K562 (cell line): ENCODE measurements around the gene ZNF585A. TPM values are rescaled to one million over a fixed set of nuclear protein-coding genes. Genes with fewer than 3 reads are reported as not detected.

Experiments used
- CBX8 ChIP-seq: fragments of 200-600 bp; sonication (generic); IDR thresholded peaks from 2 replicates; pipeline ENCODE4 v1.6.1; 2012; ENCODE audit warnings: borderline replicate concordance, mixed run types, low read depth, mild to moderate bottlenecking, moderate library complexity, mixed read lengths, low read length, control low read depth, inconsistent platforms; ENCODE audit not compliant: poor library complexity, severe bottlenecking; ENCODE audit errors: extremely low read depth
- CC2D1A ChIP-seq: fragments of 450-650 bp; IDR thresholded peaks from 2 replicates; pipeline ENCODE4 v1.6.1; 2017; ENCODE audit warnings: mild to moderate bottlenecking
- CEBPB ChIP-seq: fragments of 450-650 bp; IDR thresholded peaks from 2 replicates; pipeline ENCODE4 v1.6.1; 2016; ENCODE audit warnings: missing genetic modification characterization, missing compliant biosample characterization
- CXXC5 ChIP-seq: fragments of 250-450 bp; sonication (Bioruptor Pico); IDR thresholded peaks from 2 replicates; pipeline ENCODE4 v1.8.0; 2022; ENCODE audit warnings: inconsistent platforms, mild to moderate bottlenecking, moderate library complexity
- E2F6 ChIP-seq, 2 experiments: IDR thresholded peaks; 2 replicates each; pipeline ENCODE4 v1.6.1; 2011; ENCODE audit warnings: borderline replicate concordance in 1 of 2, control low read depth in 1 of 2, low read depth in 1 of 2, low read length in 1 of 2, mild to moderate bottlenecking in 1 of 2, mixed read lengths in 1 of 2, moderate library complexity in 1 of 2; ENCODE audit not compliant: insufficient read depth in 1 of 2, insufficient read length in 1 of 2, poor library complexity in 1 of 2, severe bottlenecking in 1 of 2; ENCODE audit errors: extremely low read depth in 1 of 2
- FOXJ3 ChIP-seq: sonication (generic); formaldehyde crosslinking; IDR thresholded peaks from 2 replicates; pipeline ENCODE4 v1.4.0; 2020; ENCODE audit warnings: mild to moderate bottlenecking, missing genetic modification reagents
- HES1 ChIP-seq: fragments of 450-650 bp; IDR thresholded peaks from 2 replicates; pipeline ENCODE4 v1.6.1; 2016; ENCODE audit warnings: low read depth, mild to moderate bottlenecking, moderate library complexity
- HLTF ChIP-seq: fragments of 450-650 bp; IDR thresholded peaks from 2 replicates; pipeline ENCODE4 v1.6.1; 2016
- KLF1 ChIP-seq: fragments of 450-650 bp; IDR thresholded peaks from 2 replicates; pipeline ENCODE4 v1.6.1; 2016; ENCODE audit warnings: missing genetic modification characterization, missing compliant biosample characterization
- MITF ChIP-seq: IDR thresholded peaks from 2 replicates; pipeline ENCODE4 v1.6.1; 2014; ENCODE audit warnings: antibody characterized with exemption
- NBN ChIP-seq: fragments of 450-650 bp; IDR thresholded peaks from 2 replicates; pipeline ENCODE4 v1.6.1; 2016; ENCODE audit warnings: low read depth, mild to moderate bottlenecking
- NFIX ChIP-seq: fragments of 250-450 bp; sonication (Bioruptor Pico); IDR thresholded peaks from 2 replicates; pipeline ENCODE4 v1.4.0; 2020; ENCODE audit warnings: low read depth, mild to moderate bottlenecking, moderate library complexity
- NR2C1 ChIP-seq, 2 experiments: fragments of 450-650 bp; IDR thresholded peaks; 2 replicates each; pipeline ENCODE4 v1.6.1; 2017; ENCODE audit warnings: mild to moderate bottlenecking in 2 of 2, antibody characterized with exemption in 1 of 2, inconsistent platforms in 1 of 2, missing compliant biosample characterization in 1 of 2, missing genetic modification characterization in 1 of 2
- PHF8 ChIP-seq: fragments of 200-600 bp; sonication (generic); IDR thresholded peaks from 2 replicates; pipeline ENCODE4 v1.6.1; 2012; ENCODE audit warnings: mixed run types, mild to moderate bottlenecking, inconsistent platforms, low read length, moderate library complexity, borderline replicate concordance
- RBM14 ChIP-seq: fragments of 200-400 bp; formaldehyde crosslinking; IDR thresholded peaks from 2 replicates; pipeline ENCODE4 v1.6.1; 2018; ENCODE audit warnings: low read depth, mild to moderate bottlenecking, low read length, moderate library complexity, borderline replicate concordance; ENCODE audit not compliant: insufficient read depth
- RUNX1 ChIP-seq: sonication (generic); IDR thresholded peaks from 2 replicates; pipeline ENCODE4 v1.6.1; 2016; ENCODE audit warnings: antibody characterized with exemption, low read depth
- STAT5B ChIP-seq: fragments of 250-450 bp; sonication (Bioruptor Pico); IDR thresholded peaks from 2 replicates; pipeline ENCODE4 v1.8.0; 2021; ENCODE audit warnings: mild to moderate bottlenecking, inconsistent platforms
- TCF3 ChIP-seq: sonication (generic); formaldehyde crosslinking; IDR thresholded peaks from 2 replicates; pipeline ENCODE4 v1.4.0; 2020; ENCODE audit warnings: mild to moderate bottlenecking, missing genetic modification reagents
- ZBTB26 ChIP-seq: fragments of 450-650 bp; formaldehyde crosslinking; IDR thresholded peaks from 2 replicates; pipeline ENCODE4 v1.4.0; 2022; ENCODE audit warnings: missing genetic modification characterization
- ZNF217 ChIP-seq: sonication (generic); formaldehyde crosslinking; IDR thresholded peaks from 2 replicates; pipeline ENCODE4 v1.8.0; 2022; ENCODE audit warnings: mild to moderate bottlenecking, missing genetic modification reagents
- ZNF347 ChIP-seq: fragments of 450-650 bp; formaldehyde crosslinking; IDR thresholded peaks from 2 replicates; pipeline ENCODE4 v1.4.0; 2020; ENCODE audit warnings: low read depth, mild to moderate bottlenecking, moderate library complexity
- ZNF445 ChIP-seq: fragments of 250-450 bp; sonication (Bioruptor Pico); IDR thresholded peaks from 2 replicates; pipeline ENCODE4 v1.4.0; 2020; ENCODE audit warnings: low read depth, mild to moderate bottlenecking, moderate library complexity
- ZNF76 ChIP-seq: fragments of 250-450 bp; sonication (Bioruptor Pico); IDR thresholded peaks from 2 replicates; pipeline ENCODE4 v1.4.0; 2020; ENCODE audit warnings: mild to moderate bottlenecking, moderate library complexity, borderline replicate concordance
- ZSCAN29 ChIP-seq: fragments of 450-650 bp; IDR thresholded peaks from 2 replicates; pipeline ENCODE4 v1.6.1; 2017
- polyA plus RNA-seq, 8 experiments: library from polyadenylated mRNA; depleted of rRNA in 4 of 8; stranded (reverse) in 5 of 8; unstranded in 3 of 8; fragments of >200 nt; fragmentation: Nextera tagmentation in 2 of 8; fragmentation: Illumina TruSeq in 1 of 8; extraction: Ambion mirVana in 2 of 8; extraction: Trizol in 1 of 8; gene quantifications; 2 replicates each; pipeline versions ENCODE4 v1.2.1 to v1.2.3, GENCODE V29; 2011 to 2014; ENCODE audit warnings: inconsistent platforms in 1 of 8, missing spikeins in 1 of 8
- total RNA-seq, 7 experiments: library from RNA; depleted of rRNA in 6 of 7; stranded (reverse); fragments of >200 nt in 6 of 7; fragmentation: Illumina TruSeq in 2 of 7; extraction: Trizol in 2 of 7; gene quantifications; 2 replicates each; pipeline versions ENCODE4 v1.2.1 to v1.2.3, GENCODE V29; 2011 to 2021; ENCODE audit warnings: low replicate concordance in 1 of 7

The ZNF585A gene
- total and polyA plus RNA-seq, 9 of the 15 experiments (the other 6 are each of a cell fraction or from before 2014, with no cell fraction given): 5.6 to 31.0 (median 8.5) TPM

GRCh38 chr19:37217775-37218591 is 45.5 kb upstream of the ZNF585A start, which contains the start of gene ZNF383 (continued):
- TF ChIP-seq CC2D1A (no peak), CEBPB (tag) (no peak), NFIX (CRISPR knock-in tag) (no peak), ZNF445 (CRISPR knock-in tag) (no peak), E2F6 (IDR thresholded peaks at IDR 0.05; ENCODE audit: borderline replicate concordance in 1 of 2, extremely low read depth in 1 of 2, insufficient read depth in 1 of 2, insufficient read length in 1 of 2, low read depth in 1 of 2, low read length in 1 of 2, poor library complexity in 1 of 2, severe bottlenecking in 1 of 2) (peak in 1 of 2 experiments; percentile 15), FOXJ3 (CRISPR knock-in tag) (no peak), TCF3 (peak; percentile 24; the same call in 1 of the 2 replicates), RUNX1 (no peak), ZNF217 (CRISPR knock-in tag) (no peak), NR2C1 (IDR thresholded peaks at IDR 0.05) (peak; percentile 85), NR2C1 (tag; IDR thresholded peaks at IDR 0.05) (peak; percentile 89), ZBTB26 (CRISPR knock-in tag) (no peak), RBM14 (no peak), ZNF347 (CRISPR knock-in tag) (no peak), ZNF76 (CRISPR knock-in tag) (no peak; the same call in 1 of the 2 replicates), STAT5B (CRISPR knock-in tag) (no peak), MITF (no peak), KLF1 (tag) (0 out of 2 replicates have a peak, but pooled peaks have one; percentile 37), CXXC5 (CRISPR knock-in tag) (peak; percentile 28; the same call in 1 of the 2 replicates), HLTF (no peak), NBN (no peak), ZSCAN29 (no peak), CBX8 (no peak), PHF8 (peak; percentile 85), HES1 (no peak)
